Measurements from ENCODE around the gene RPRD2.
A peak's percentile ranks its signal among the peaks of the same experiment; 100 is the strongest.
"Not testable (repeated sequence)": the region's sequence is repeated elsewhere in the genome, so short reads cannot be mapped to it uniquely, and the experiment has no call there.

RPRD2 gene

DNA sequence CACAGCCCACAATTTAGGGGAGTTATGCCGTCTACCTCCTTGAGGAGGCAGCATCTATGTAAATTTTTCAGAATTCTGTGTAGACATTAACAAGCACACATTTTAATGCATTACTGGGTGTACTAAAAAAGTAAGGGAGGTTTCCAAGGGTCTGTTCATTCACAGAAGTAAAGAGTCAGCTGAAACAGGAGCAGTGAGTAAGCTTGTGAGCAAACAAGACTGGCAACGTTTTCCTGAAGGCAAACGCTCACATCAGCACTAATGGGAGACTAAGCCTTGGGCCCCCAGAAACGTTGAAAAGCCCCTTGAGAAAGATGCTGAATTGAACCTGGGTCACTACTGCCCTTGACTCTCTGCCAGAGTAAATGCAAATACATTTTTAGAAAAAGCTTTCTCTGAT is 25.7 kb downstream of the RPRD2 start:
- DNase-seq (ENCODE audit: low spot score), result no peak

DNA sequence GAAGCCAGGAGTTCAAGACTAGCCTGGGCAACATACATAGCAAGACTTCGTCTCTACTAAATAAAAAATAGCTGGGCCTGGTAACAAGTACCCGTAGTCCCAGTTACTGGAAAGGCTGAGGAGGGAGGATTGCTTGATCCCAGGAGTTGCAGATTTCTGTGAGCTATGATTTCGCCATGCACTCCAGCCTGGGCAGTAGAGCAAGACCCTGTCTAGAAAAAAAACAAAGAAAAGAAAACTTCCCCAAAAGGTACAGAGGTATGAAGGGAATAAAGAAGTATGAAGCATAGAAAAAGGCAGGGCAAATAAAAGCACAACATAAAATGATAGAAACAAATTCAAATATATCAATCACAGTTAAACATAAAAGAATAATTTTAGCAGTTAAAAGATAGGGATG is 28.7 kb downstream of the RPRD2 start:
- no peak for DNase-seq (ENCODE audit: low spot score)

- not testable (repeated sequence) for DNase-seq (ENCODE audit: low spot score)
Observed at GRCh38 chr1:150395115-150395514, 31.2 kb downstream of the RPRD2 start.

DNA sequence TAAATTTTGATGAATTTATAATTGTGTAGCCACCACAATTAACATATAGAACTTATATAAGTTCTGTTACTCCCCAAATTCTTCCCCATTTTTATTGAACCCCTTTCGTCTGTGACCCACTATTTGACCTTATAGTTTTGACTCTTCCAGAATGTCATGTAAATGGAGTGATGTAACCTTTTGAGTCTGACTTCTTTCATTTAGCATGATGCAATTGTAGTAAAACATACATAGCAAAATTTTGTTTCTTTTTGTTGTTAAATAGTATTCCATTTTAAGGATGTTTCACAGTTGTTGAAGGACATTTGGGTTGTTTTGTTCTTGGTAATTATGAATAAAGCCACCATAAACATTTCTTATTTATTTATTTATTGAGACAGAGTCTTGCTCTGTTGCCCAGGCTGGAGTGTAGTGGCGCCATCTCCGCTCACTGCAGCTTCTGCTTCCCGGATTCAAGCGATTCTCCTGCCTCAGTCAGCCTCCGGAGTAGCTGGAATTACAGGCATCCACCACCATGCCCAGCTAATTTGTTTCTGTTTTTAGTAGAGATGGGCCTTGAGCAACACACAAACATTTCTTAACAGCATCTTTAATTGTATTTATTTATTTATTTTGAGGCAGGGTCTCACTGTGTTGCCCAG is 33.6 kb downstream of the RPRD2 start:
- no peak for DNase-seq (ENCODE audit: low spot score)

GRCh38 chr1:150404465-150404864 is 40.5 kb downstream of the RPRD2 start:
- no peak for DNase-seq (ENCODE audit: low spot score)

DNA sequence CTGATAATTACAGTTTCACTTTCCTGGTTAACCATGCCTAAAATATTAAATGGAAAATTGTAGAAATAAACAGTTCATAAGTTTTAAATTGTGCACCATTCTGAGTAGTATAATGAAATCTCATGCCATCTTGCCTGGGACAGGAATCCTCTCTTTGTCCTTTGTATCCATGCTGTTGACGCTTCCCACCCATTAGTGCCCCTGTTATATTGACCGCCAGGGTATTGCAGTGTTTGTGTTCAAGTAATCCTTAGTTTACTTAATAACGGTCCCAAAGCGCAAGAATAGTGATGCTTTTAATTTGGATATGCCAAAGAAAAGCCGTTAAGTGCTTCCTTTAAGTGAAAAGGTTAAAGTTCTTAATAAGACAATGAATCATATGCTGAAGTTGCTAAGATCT is 41.7 kb downstream of the RPRD2 start:
- DNase-seq (ENCODE audit: low spot score), result no peak

DNA sequence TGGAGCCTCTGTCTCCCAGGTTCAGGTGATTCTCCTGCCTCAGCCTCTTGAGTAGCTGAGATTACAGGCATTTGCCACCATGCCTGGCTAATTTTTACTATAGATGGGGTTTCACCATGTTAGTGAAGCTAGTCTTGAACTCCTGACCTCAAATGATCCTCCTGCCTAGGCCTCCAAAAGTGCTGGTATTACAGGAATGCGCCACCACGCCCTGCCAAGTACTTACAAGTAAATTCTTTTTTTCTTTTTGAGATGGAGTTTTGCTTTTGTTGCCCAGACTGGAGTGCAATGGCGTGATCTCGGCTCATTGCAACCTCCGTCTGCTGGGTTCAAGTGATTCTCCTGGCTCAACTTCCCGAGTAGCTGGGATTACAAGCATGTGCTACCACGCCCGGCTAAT is 42.5 kb downstream of the RPRD2 start:
- no peak for DNase-seq (ENCODE audit: low spot score)

GRCh38 chr1:150407330-150407729 is 43.4 kb downstream of the RPRD2 start:
- no peak for DNase-seq (ENCODE audit: low spot score)

GRCh38 chr1:150408800-150409199 is 44.9 kb downstream of the RPRD2 start:
- no peak for DNase-seq (ENCODE audit: low spot score)

DNA sequence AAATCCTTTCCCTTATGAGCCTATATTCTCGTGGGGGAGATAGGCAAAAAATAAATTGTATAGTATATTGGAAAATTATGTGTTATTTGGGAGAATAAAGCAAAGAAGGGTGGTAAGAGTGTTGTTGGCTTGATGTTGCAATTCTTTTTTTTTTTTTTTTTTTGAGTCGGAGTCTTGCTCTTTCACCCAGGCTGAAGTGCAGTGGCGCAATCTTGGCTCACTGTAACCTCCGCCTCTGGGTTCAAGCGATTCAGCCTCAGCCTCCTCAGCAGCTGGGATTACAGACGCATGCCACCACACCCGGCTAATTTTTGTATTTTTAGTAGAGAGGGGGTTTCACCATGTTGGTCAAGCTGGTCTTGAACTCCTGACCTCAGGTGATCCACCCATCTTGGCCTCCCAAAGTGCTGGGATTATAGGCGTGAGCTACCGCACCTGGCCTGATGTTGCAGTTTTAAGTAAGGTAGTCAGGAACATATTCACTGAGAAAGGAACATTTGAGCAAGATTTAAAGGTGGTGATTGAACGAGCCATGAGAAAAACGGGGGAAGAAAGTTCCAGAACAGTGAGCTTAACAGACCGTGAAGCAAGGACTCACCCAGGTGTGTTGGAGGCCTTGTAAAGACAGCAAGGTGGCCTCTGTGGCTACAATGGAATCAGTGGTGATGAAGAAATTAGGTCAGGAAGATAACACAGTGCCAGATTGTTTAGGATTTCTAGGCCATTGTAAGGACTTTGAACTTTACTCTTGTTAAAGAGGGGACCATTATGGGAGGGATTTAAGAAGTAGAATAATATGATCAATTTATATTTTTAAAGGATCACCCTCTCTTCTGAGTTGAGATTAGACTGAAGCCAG is 45.8 kb downstream of the RPRD2 start:
- no peak for DNase-seq (ENCODE audit: low spot score)

- peak; percentile 32 for DNase-seq (ENCODE audit: low spot score)
Observed at GRCh38 chr1:150410582-150411101, 46.7 kb downstream of the RPRD2 start.

- DNase-seq (ENCODE audit: low spot score), result no peak
Observed at GRCh38 chr1:150414592-150414991, 50.6 kb downstream of the RPRD2 start.

DNA sequence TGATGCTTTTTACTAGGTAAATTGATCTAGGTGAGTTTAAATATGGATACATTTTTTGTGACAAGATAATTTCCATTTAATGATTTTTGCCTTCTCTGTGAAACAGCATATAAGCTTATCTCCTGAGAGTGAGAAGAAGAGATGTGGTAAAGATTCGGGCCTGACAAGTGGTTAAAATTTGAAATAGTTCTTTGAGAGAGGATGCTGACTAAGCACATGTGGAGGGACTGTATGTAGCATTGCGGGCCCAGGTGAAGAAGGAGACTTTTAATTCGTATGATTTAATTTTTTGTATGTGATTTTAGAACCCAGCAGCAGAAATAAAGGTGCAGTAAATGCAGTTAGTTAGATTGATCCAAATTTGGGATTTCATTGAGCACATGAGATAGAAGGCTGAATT is 51.9 kb downstream of the RPRD2 start:
- DNase-seq (ENCODE audit: low spot score), result no peak

DNA sequence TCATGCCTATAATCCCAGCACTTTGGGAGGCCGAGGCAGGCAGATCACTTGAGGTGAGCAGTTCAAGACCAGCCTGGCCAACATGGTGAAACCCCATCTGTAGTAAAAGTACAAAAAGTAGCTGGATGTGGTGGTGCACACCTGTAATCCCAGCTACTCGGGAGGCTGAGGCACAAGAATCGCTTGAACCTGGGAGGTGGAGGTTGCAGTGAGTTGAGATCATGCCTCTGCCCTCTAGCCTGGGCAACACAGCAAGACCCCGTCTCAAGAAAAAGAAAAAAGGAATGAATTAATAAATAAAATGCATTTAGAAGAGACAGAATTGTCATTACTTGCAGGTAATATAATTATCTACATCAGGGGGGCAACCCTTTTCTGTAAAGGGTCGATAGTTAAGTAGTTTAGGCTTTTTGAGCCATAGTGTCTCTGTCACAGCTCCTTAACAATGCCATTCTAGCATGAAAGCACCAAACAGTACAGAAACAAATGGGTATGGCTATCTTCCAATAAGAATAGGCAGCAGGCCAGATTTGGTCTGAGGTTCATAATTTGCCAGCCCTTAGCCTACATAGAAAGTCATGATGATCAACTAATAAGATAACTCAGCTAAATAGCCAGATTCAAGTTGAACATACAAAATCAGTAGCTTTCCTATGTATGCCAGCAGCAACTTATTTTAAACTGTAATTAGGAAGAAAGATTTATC is 56.8 kb downstream of the RPRD2 start:
- no peak for DNase-seq (ENCODE audit: low spot score)

DNA sequence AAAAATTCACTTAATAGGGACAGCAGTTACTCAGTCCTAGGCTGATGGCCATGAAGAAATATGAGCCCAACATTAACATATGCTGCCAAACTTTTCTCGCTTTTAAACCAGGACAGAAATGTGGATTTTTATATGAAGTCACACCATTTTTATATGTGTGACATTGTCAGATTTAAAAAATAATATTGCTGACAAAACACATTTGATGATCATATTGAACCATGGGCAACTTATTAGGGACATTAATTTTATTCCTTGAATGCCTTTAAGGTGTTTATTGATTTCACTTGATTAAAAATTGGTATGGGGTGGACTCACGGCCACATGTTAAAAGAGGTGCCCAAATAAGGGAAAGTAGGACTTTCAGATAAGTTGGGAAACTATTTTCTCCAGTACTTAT is 58.6 kb downstream of the RPRD2 start:
- DNase-seq (ENCODE audit: low spot score), result no peak

GRCh38 chr1:150429805-150430204 is 65.9 kb downstream of the RPRD2 start:
- no peak for DNase-seq (ENCODE audit: low spot score)

GRCh38 chr1:150441121-150441520 is 77.2 kb downstream of the RPRD2 start:
- DNase-seq (ENCODE audit: low spot score), result no peak

DNA sequence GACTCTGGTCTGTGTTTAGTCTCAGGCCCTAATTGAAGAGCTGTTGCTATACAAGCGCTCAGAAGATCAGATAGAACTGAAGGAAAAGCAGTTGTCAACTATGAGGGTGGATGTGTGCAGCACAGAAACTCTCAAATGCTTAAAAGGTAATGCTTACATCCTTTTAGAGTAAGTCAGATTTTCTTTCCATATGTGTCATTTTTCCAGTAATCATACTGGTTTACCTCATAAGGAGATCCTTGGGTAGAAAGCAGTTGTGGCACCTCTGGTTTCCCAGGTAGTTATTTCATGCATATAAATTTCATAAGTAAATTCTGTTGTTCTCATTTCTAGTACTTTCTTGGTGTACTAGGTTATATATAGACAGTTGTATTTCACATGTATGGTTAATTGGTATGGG is 80.3 kb downstream of the RPRD2 start:
- DNase-seq (ENCODE audit: low spot score), result no peak

DNA sequence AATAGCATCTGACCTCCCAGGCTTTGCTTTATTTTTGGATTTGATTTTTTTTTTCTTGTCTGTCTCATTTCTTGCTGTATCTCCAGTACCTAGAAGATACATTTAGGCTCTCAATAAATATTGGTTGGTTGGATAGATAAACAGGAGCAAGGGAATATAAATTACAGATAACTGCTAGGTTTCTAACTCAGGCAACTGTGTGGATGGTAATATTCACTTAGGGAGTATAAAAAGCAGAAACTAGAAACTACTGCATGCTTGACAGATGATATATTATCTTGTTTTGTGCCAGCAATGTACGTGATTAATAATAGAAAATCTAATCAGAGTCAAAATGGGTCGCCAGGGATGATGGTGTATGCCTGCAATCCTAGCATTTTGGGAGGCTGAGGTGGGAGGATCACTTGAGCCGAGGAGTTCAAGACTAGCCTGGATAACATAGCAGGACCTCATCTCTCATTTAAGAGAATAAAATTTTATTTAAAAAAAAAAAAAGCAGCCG is 92.2 kb downstream of the RPRD2 start:
- no peak for DNase-seq (ENCODE audit: low spot score)

- peak; percentile 54 for DNase-seq (ENCODE audit: low spot score)
Observed at GRCh38 chr1:150464422-150464826, 100.5 kb downstream of the RPRD2 start.

DNA sequence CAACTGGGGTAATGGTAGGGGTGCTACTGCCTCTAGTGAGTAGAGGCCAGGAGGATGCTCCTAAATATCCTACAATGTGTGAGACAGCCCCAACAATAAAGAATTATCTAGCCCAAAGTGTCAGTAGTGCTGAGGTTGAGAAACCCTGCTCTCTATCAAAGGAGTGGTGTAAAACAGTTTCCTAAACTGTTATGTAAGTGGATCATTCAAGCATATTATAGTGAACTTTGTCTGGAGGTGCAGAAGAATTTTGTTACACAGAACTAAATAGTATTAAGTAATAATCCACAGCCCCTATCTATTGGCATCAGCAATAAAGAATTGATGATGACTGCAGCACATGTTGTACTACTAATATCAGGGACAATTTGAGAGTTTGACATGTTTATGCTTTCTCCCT is 103.0 kb downstream of the RPRD2 start:
- DNase-seq (ENCODE audit: low spot score), result no peak

DNA sequence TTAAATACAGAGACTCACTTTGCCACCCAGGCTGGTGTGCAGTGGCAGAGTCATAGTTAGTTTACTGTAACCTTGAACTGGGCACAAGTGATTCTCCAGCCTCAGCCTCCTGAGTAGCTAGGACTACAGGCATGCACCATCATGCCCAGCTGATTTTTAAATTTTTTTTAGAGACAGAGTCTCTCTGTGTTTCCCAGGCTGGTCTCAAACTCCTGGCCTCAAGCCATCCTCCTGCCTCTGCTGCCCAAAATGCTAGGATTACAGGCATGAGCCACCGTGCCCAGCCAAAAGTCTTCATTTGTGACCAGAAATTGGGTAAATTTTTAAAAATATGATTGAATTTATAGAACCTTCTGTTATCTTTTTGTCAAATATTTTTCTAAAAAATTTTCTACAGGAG is 105.3 kb downstream of the RPRD2 start:
- DNase-seq (ENCODE audit: low spot score), result no peak
